DND-41 (cell line): ENCODE measurements around the gene KBTBD7.

ENCODE experiments used
- CTCF ChIP-seq: IDR thresholded peaks from 2 replicates; pipeline ENCODE4 v1.5.1; 2012; ENCODE audit warnings: borderline replicate concordance, low read length, moderate library complexity, mild to moderate bottlenecking; ENCODE audit not compliant: poor library complexity, severe bottlenecking; ENCODE audit errors: extremely low read depth
- EZH2 ChIP-seq: IDR thresholded peaks from 3 replicates; pipeline ENCODE4 v1.6.1; 2012; ENCODE audit warnings: borderline replicate concordance, low read depth, mild to moderate bottlenecking, moderate library complexity, low read length, inconsistent platforms; ENCODE audit not compliant: severe bottlenecking

DNA sequence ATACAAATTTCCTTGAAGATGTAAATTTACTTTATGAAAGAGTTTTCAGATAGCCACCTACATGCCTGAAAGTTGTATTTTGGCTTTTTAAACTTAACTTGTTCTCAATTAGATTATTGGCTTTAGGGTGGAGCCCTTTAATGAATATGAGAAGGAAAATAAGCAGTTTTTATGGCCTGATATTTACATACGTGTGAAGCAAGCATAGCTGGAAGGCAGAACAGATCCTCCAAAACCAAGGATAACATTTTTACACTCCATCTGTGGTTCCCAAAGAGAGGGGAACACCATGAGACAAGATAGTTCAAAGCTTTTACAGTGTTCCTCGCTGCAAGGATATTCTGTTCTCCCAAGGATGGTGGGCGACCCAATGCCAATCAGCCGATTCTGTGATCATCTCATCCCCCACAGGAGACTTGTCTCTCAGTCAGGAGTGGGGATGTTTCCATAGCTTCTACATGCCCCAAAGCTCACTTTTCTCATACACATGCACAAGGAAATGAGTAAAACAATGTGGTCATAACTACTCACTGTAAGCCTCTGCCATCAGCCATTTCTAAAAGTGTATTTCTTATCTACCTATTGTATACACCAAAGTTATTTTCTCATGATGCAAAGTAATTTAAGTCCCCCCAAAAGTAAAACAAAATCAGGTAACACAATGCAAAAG, 37.2 kb downstream of the KBTBD7 start:
- no peak for TF ChIP-seq CTCF
- TF ChIP-seq EZH2: no peak
